Hematopoietic multipotent progenitor cell treated with erythropoietin and hydrocortisone succinate and interleukin-3 and kit ligand, for 6 days (in vitro differentiated cells): ENCODE results near the gene MCM3.

Experiments used
- DNase-seq: peaks from one replicate; pipeline ENCODE4 v3.0.0-alpha.2; 2015

The MCM3 gene

GRCh38 chr6:52284460-52285176, at the start of gene MCM3:
Gene MCM3 (minus strand): TSS chr6:52284742. CDS start chr6:52284674, 68 bp downstream.
- DNase-seq: peak; percentile 100

GRCh38 chr6:52333840-52334200, 49.3 kb upstream of the MCM3 start:
- DNase-seq: peak; percentile 83

- no peak for DNase-seq
Observed at GRCh38 chr6:52331793-52332457, 47.4 kb upstream of the MCM3 start.

GRCh38 chr6:52330470-52330869, 45.9 kb upstream of the MCM3 start:
- peak; percentile 68 for DNase-seq

- no peak for DNase-seq
Observed at GRCh38 chr6:52328729-52329128, 44.2 kb upstream of the MCM3 start.

- DNase-seq: no peak
Observed at GRCh38 chr6:52328303-52328662, 43.7 kb upstream of the MCM3 start.

GRCh38 chr6:52326540-52327364, 42.2 kb upstream of the MCM3 start:
- no peak for DNase-seq

- no peak for DNase-seq
Observed at GRCh38 chr6:52325695-52326471, 41.3 kb upstream of the MCM3 start.

- DNase-seq: no peak
Observed at GRCh38 chr6:52324189-52324588, 39.6 kb upstream of the MCM3 start.

GRCh38 chr6:52317841-52318581, 33.5 kb upstream of the MCM3 start:
- DNase-seq: no peak

- DNase-seq: no peak
Observed at GRCh38 chr6:52317211-52317610, 32.7 kb upstream of the MCM3 start.

- DNase-seq: no peak
Observed at GRCh38 chr6:52314752-52315151, 30.2 kb upstream of the MCM3 start.

GRCh38 chr6:52312461-52312860, 27.9 kb upstream of the MCM3 start:
- no peak for DNase-seq

- DNase-seq: peak; percentile 47
Observed at GRCh38 chr6:52310932-52311331, 26.4 kb upstream of the MCM3 start.

GRCh38 chr6:52307900-52308372, 23.4 kb upstream of the MCM3 start:
- DNase-seq: no peak

GRCh38 chr6:52306972-52307870, 22.7 kb upstream of the MCM3 start:
- DNase-seq: no peak

GRCh38 chr6:52305948-52306767, 21.6 kb upstream of the MCM3 start:
- no peak for DNase-seq

GRCh38 chr6:52305411-52305810, 20.9 kb upstream of the MCM3 start:
- no peak for DNase-seq

- no peak for DNase-seq
Observed at GRCh38 chr6:52304983-52305390, 20.4 kb upstream of the MCM3 start.

GRCh38 chr6:52303178-52303577, 18.6 kb upstream of the MCM3 start:
- no peak for DNase-seq
